NCI-H1092 (cell line): ENCODE data around the gene GAS1.
A peak's percentile ranks its signal among the peaks of the same experiment; 100 is the strongest.

Source experiments
- DNase-seq: peaks from one replicate; lab custom pipeline; 2025; lab: John Stamatoyannopoulos, UW

GAS1 gene

GRCh38 chr9:86947146-86948073 lies at the start of gene GAS1:
Gene GAS1 (minus strand): TSS chr9:86947506. CDS start chr9:86946779, 727 bp downstream.
- DNase-seq: peak; percentile 60

- DNase-seq: no peak
Measured at GRCh38 chr9:86994231-86994630, 46.9 kb upstream of the GAS1 start.

- no peak for DNase-seq
Measured at GRCh38 chr9:86993830-86994229, 46.5 kb upstream of the GAS1 start.

GRCh38 chr9:86991077-86991476 lies 43.8 kb upstream of the GAS1 start:
- no peak for DNase-seq

GRCh38 chr9:86990290-86990689 lies 43.0 kb upstream of the GAS1 start:
- DNase-seq: no peak

GRCh38 chr9:86987900-86988299 lies 40.6 kb upstream of the GAS1 start:
- DNase-seq: no peak

- DNase-seq: no peak
Measured at GRCh38 chr9:86985132-86985647, 37.9 kb upstream of the GAS1 start.

GRCh38 chr9:86983620-86984259 lies 36.4 kb upstream of the GAS1 start:
- DNase-seq: no peak

- no peak for DNase-seq
Measured at GRCh38 chr9:86983249-86983619, 35.9 kb upstream of the GAS1 start.

GRCh38 chr9:86980802-86981201 lies 33.5 kb upstream of the GAS1 start:
- no peak for DNase-seq

GRCh38 chr9:86979657-86980056 lies 32.4 kb upstream of the GAS1 start:
- DNase-seq: no peak

GRCh38 chr9:86978922-86979474 lies 31.7 kb upstream of the GAS1 start:
- DNase-seq: no peak

- DNase-seq: no peak
Measured at GRCh38 chr9:86978413-86978812, 31.1 kb upstream of the GAS1 start.

GRCh38 chr9:86977205-86977835 lies 30.0 kb upstream of the GAS1 start:
- no peak for DNase-seq

- no peak for DNase-seq
Measured at GRCh38 chr9:86975606-86976005, 28.3 kb upstream of the GAS1 start.

- DNase-seq: no peak
Measured at GRCh38 chr9:86975036-86975435, 27.7 kb upstream of the GAS1 start.

GRCh38 chr9:86974421-86974820 lies 27.1 kb upstream of the GAS1 start:
- DNase-seq: no peak

- no peak for DNase-seq
Measured at GRCh38 chr9:86971742-86972141, 24.4 kb upstream of the GAS1 start.

GRCh38 chr9:86968258-86968920 lies 21.1 kb upstream of the GAS1 start:
- DNase-seq: no peak

GRCh38 chr9:86966852-86967511 lies 19.7 kb upstream of the GAS1 start:
- DNase-seq: no peak
